SK-N-SH treated with all-trans-retinoic acid at 6 μM for 48 hours (cell line): ENCODE measurements around the gene PLCB3.

Experiments
- ARNTL ChIP-seq: fragments of 450-650 bp; formaldehyde crosslinking; IDR thresholded peaks from 2 replicates; pipeline ENCODE4 v1.5.0; 2020; ENCODE audit warnings: low read depth, mild to moderate bottlenecking, moderate library complexity, borderline replicate concordance
- CSDC2 ChIP-seq: fragments of 250-450 bp; sonication (Bioruptor Pico); IDR thresholded peaks from 2 replicates; pipeline ENCODE4 v1.5.0; 2020; ENCODE audit warnings: mild to moderate bottlenecking, moderate library complexity
- ESRRG ChIP-seq: fragments of 250-450 bp; sonication (Bioruptor Pico); IDR thresholded peaks from 2 replicates; pipeline ENCODE4 v1.6.1; 2021; ENCODE audit warnings: mild to moderate bottlenecking
- PPARA ChIP-seq: fragments of 250-450 bp; sonication (Bioruptor Pico); IDR thresholded peaks from 2 replicates; pipeline ENCODE4 v1.5.0; 2020; ENCODE audit warnings: mild to moderate bottlenecking, borderline replicate concordance
- RARB ChIP-seq: fragments of 250-450 bp; sonication (Bioruptor Pico); IDR thresholded peaks from 2 replicates; pipeline ENCODE4 v1.8.0; 2021; ENCODE audit warnings: mild to moderate bottlenecking, moderate library complexity
- TCF4 ChIP-seq: fragments of 250-450 bp; sonication (Bioruptor Pico); IDR thresholded peaks from 2 replicates; pipeline ENCODE4 v1.8.0; 2021; ENCODE audit warnings: mild to moderate bottlenecking, moderate library complexity, borderline replicate concordance
- TOX ChIP-seq: fragments of 250-450 bp; sonication (Bioruptor Pico); IDR thresholded peaks from 2 replicates; pipeline ENCODE4 v1.8.0; 2021; ENCODE audit warnings: mild to moderate bottlenecking, moderate library complexity, borderline replicate concordance
- ZFP3 ChIP-seq: fragments of 250-450 bp; sonication (Bioruptor Pico); IDR thresholded peaks from 2 replicates; pipeline ENCODE4 v1.5.0; 2020; ENCODE audit warnings: mild to moderate bottlenecking, moderate library complexity
- ZFP30 ChIP-seq: fragments of 450-650 bp; formaldehyde crosslinking; IDR thresholded peaks from 2 replicates; pipeline ENCODE4 v1.5.0; 2022; ENCODE audit warnings: mild to moderate bottlenecking, moderate library complexity
- ZNF70 ChIP-seq: fragments of 450-650 bp; formaldehyde crosslinking; IDR thresholded peaks from 2 replicates; pipeline ENCODE4 v1.5.0; 2020; ENCODE audit warnings: mild to moderate bottlenecking, moderate library complexity
- TF ChIP-seq, protein P1 (sequence below): fragments of 250-450 bp; sonication (Bioruptor Pico); IDR thresholded peaks from 2 replicates; pipeline ENCODE4 v1.8.0; 2020; ENCODE audit warnings: mild to moderate bottlenecking, moderate library complexity, borderline replicate concordance
- TF ChIP-seq, protein P2 (sequence below): fragments of 250-450 bp; sonication (Bioruptor Pico); IDR thresholded peaks from 2 replicates; pipeline ENCODE4 v1.5.1; 2021; ENCODE audit warnings: mild to moderate bottlenecking, moderate library complexity
- TF ChIP-seq, protein P3 (sequence below): fragments of 250-450 bp; sonication (Bioruptor Pico); IDR thresholded peaks from 2 replicates; pipeline ENCODE4 v1.5.1; 2020; ENCODE audit warnings: low read depth, mild to moderate bottlenecking, moderate library complexity

DNA sequence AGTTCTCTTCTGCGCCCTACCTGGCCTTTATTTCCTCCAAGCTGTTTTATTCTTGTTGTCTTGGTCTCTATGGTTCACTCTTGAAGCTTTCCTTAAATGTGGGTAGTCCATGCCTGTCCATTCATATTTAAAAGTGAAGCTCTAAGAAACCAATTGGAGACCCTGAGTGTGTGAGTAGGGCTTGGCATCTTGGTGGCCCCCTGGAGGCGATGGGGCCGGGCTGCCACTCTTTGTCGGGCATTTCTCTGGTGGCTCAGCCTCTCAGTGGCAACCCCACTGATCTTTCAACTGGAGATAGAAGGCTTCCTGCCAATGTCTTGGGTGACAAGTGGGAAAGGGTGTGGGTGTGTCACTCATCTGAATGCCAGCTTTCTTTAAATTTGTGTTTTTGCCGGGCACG lies 34.5 kb upstream of the PLCB3 start:
- TF ChIP-seq TCF4 (CRISPR knock-in tag) (no peak), ZFP3 (no peak), TOX (CRISPR knock-in tag) (no peak), ESRRG (CRISPR knock-in tag) (no peak), ARNTL (CRISPR knock-in tag) (no peak), PPARA (CRISPR knock-in tag) (no peak), RARB (CRISPR knock-in tag) (no peak), ZFP30 (CRISPR knock-in tag) (no peak), ZNF70 (CRISPR knock-in tag) (no peak), CSDC2 (CRISPR knock-in tag) (no peak)
- TF ChIP-seq, protein P1, sequence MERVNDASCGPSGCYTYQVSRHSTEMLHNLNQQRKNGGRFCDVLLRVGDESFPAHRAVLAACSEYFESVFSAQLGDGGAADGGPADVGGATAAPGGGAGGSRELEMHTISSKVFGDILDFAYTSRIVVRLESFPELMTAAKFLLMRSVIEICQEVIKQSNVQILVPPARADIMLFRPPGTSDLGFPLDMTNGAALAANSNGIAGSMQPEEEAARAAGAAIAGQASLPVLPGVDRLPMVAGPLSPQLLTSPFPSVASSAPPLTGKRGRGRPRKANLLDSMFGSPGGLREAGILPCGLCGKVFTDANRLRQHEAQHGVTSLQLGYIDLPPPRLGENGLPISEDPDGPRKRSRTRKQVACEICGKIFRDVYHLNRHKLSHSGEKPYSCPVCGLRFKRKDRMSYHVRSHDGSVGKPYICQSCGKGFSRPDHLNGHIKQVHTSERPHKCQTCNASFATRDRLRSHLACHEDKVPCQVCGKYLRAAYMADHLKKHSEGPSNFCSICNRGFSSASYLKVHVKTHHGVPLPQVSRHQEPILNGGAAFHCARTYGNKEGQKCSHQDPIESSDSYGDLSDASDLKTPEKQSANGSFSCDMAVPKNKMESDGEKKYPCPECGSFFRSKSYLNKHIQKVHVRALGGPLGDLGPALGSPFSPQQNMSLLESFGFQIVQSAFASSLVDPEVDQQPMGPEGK (CRISPR knock-in tag): no peak
- TF ChIP-seq, protein P2, sequence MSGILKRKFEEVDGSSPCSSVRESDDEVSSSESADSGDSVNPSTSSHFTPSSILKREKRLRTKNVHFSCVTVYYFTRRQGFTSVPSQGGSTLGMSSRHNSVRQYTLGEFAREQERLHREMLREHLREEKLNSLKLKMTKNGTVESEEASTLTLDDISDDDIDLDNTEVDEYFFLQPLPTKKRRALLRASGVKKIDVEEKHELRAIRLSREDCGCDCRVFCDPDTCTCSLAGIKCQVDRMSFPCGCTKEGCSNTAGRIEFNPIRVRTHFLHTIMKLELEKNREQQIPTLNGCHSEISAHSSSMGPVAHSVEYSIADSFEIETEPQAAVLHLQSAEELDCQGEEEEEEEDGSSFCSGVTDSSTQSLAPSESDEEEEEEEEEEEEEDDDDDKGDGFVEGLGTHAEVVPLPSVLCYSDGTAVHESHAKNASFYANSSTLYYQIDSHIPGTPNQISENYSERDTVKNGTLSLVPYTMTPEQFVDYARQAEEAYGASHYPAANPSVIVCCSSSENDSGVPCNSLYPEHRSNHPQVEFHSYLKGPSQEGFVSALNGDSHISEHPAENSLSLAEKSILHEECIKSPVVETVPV (CRISPR knock-in tag): no peak
- TF ChIP-seq, protein P3, sequence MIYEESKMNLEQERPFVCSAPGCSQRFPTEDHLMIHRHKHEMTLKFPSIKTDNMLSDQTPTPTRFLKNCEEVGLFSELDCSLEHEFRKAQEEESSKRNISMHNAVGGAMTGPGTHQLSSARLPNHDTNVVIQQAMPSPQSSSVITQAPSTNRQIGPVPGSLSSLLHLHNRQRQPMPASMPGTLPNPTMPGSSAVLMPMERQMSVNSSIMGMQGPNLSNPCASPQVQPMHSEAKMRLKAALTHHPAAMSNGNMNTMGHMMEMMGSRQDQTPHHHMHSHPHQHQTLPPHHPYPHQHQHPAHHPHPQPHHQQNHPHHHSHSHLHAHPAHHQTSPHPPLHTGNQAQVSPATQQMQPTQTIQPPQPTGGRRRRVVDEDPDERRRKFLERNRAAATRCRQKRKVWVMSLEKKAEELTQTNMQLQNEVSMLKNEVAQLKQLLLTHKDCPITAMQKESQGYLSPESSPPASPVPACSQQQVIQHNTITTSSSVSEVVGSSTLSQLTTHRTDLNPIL (CRISPR knock-in tag): no peak
